Kidney tubule cell (primary cell): ENCODE data around the gene HDHD5.
"Not testable (repeated sequence)": the region's sequence is repeated elsewhere in the genome, so short reads cannot be mapped to it uniquely, and the experiment has no call there.

Experiments
- DNase-seq: peaks from one replicate; pipeline ENCODE4 v3.0.0-alpha.2; 2018; ENCODE audit warnings: low spot score

Gene HDHD5

GRCh38 chr22:17155941-17156340 lies 3.1 kb downstream of the HDHD5 start:
- no peak for DNase-seq

- DNase-seq: no peak
These were observed 6.1 kb downstream of the HDHD5 start for GRCh38 chr22:17152971-17153370.

GRCh38 chr22:17152340-17152739 lies 6.7 kb downstream of the HDHD5 start:
- no peak for DNase-seq

- DNase-seq: no peak
These were observed 9.8 kb downstream of the HDHD5 start for GRCh38 chr22:17149076-17149815.

GRCh38 chr22:17147458-17147857 lies 11.6 kb downstream of the HDHD5 start:
- DNase-seq: not testable (repeated sequence)

- DNase-seq: no peak
These were observed 13.9 kb downstream of the HDHD5 start for GRCh38 chr22:17145021-17145680.

- no peak for DNase-seq
These were observed 15.3 kb downstream of the HDHD5 start for GRCh38 chr22:17143826-17144225.

- no peak for DNase-seq
These were observed 16.0 kb downstream of the HDHD5 start for GRCh38 chr22:17143101-17143500.

GRCh38 chr22:17140826-17141766 lies 18.0 kb downstream of the HDHD5 start:
- DNase-seq: no peak

GRCh38 chr22:17140022-17140421 lies 19.1 kb downstream of the HDHD5 start:
- DNase-seq: no peak

- DNase-seq: no peak
These were observed 20.6 kb downstream of the HDHD5 start for GRCh38 chr22:17138513-17138912.

GRCh38 chr22:17137861-17138425 lies 21.1 kb downstream of the HDHD5 start:
- DNase-seq: no peak

GRCh38 chr22:17137170-17137569 lies 21.9 kb downstream of the HDHD5 start:
- DNase-seq: no peak

GRCh38 chr22:17135153-17135760 lies 23.8 kb downstream of the HDHD5 start:
- DNase-seq: no peak

- DNase-seq: no peak
These were observed 25.9 kb downstream of the HDHD5 start for GRCh38 chr22:17133137-17133536.

GRCh38 chr22:17132112-17132511 lies 27.0 kb downstream of the HDHD5 start:
- DNase-seq: no peak

- peak; percentile 29 for DNase-seq
These were observed 27.4 kb downstream of the HDHD5 start for GRCh38 chr22:17131686-17132085.

GRCh38 chr22:17130199-17130598 lies 28.9 kb downstream of the HDHD5 start:
- peak; percentile 63 for DNase-seq

GRCh38 chr22:17121233-17122195 lies 37.6 kb downstream of the HDHD5 start, which contains the start of gene TMEM121B:
TSS of gene TMEM121B (minus strand) at chr22:17121360. CDS start at chr22:17121127, 233 bp downstream.
- DNase-seq: peak; percentile 72

GRCh38 chr22:17120711-17121232 lies 38.3 kb downstream of the HDHD5 start:
- peak; percentile 18 for DNase-seq
